HepG2 (cell line): ENCODE measurements around the gene CDX1.
"Not testable (repeated sequence)": the region's sequence is repeated elsewhere in the genome, so short reads cannot be mapped to it uniquely, and the experiment has no call there.

Experiments
- ARID2 ChIP-seq: sonication (generic); formaldehyde crosslinking; IDR thresholded peaks from 2 replicates; pipeline ENCODE4 v1.8.1; 2022; ENCODE audit warnings: mild to moderate bottlenecking, missing genetic modification reagents, borderline replicate concordance
- CTCF ChIP-seq: sonication (generic); formaldehyde crosslinking; IDR thresholded peaks from 2 replicates; pipeline ENCODE4 v1.5.0; 2020; ENCODE audit warnings: mild to moderate bottlenecking, missing genetic modification reagents, moderate library complexity
- ELF4 ChIP-seq: sonication (generic); formaldehyde crosslinking; IDR thresholded peaks from 2 replicates; pipeline ENCODE4 v1.5.0; 2020; ENCODE audit warnings: missing genetic modification reagents, mild to moderate bottlenecking, moderate library complexity, borderline replicate concordance
- HNF4G ChIP-seq, 2 experiments: sonication (generic) in 1 of 2; formaldehyde crosslinking in 1 of 2; IDR thresholded peaks; 2 replicates each; pipeline versions ENCODE4 v1.4.0 to v1.6.1; 2011 to 2020; ENCODE audit warnings: borderline replicate concordance in 2 of 2, low read depth in 2 of 2, mild to moderate bottlenecking in 2 of 2, low read length in 1 of 2, missing genetic modification reagents in 1 of 2, moderate library complexity in 1 of 2
- PREB ChIP-seq: sonication (generic); formaldehyde crosslinking; IDR thresholded peaks from 2 replicates; pipeline ENCODE4 v1.4.0; 2020; ENCODE audit warnings: missing genetic modification reagents
- USF2 ChIP-seq, 2 experiments: sonication (generic) in 1 of 2; formaldehyde crosslinking in 1 of 2; IDR thresholded peaks; 2 replicates each; pipeline versions ENCODE4 v1.5.1 to v1.6.1; 2011 to 2020; ENCODE audit warnings: borderline replicate concordance in 1 of 2, low read depth in 1 of 2, low read length in 1 of 2, mild to moderate bottlenecking in 1 of 2, missing genetic modification reagents in 1 of 2, moderate library complexity in 1 of 2
- ZFP36 ChIP-seq: fragments of 150-350 bp; IDR thresholded peaks from 2 replicates; pipeline ENCODE4 v1.6.1; 2018; ENCODE audit warnings: borderline replicate concordance, low read length, low read depth; ENCODE audit not compliant: partially characterized antibody
- ZNF281 ChIP-seq: sonication (generic); formaldehyde crosslinking; IDR thresholded peaks from 2 replicates; pipeline ENCODE4 v1.4.0; 2020; ENCODE audit warnings: missing genetic modification reagents, borderline replicate concordance

- not testable (repeated sequence) for TF ChIP-seq USF2 (IDR thresholded peaks at IDR 0.05; ENCODE audit: low read depth, low read length); USF2 (CRISPR knock-in tag; IDR thresholded peaks at IDR 0.05; ENCODE audit: borderline replicate concordance); CTCF; HNF4G (IDR thresholded peaks at IDR 0.05; ENCODE audit: borderline replicate concordance, low read depth, low read length); HNF4G (CRISPR knock-in tag; IDR thresholded peaks at IDR 0.05; ENCODE audit: borderline replicate concordance, low read depth); ARID2; PREB (CRISPR knock-in tag); ZFP36; ELF4 (CRISPR knock-in tag); ZNF281 (CRISPR knock-in tag)
Measured at GRCh38 chr5:150233706-150234105, 67.1 kb downstream of the CDX1 start.
